GM23248 (cell line): ENCODE data around the gene TRPM2. TPM values are rescaled to one million over a fixed set of nuclear protein-coding genes. Genes with fewer than 3 reads are reported as not detected.

Experiments used
- DNase-seq: peaks from one replicate; pipeline ENCODE4 v3.0.0-alpha.2; 2015
- H2AFZ ChIP-seq: fragments of 200-600 bp; sonication (generic); 2 replicates; pipeline ENCODE4 v1.6.1; 2016; ENCODE audit warnings: antibody characterized with exemption
- H3F3A ChIP-seq: fragments of 200-600 bp; sonication (generic); 2 replicates; pipeline ENCODE4 v1.6.1; 2016; ENCODE audit warnings: mild to moderate bottlenecking, antibody characterized with exemption, mixed run types; ENCODE audit not compliant: insufficient read depth
- H3K27ac ChIP-seq: fragments of 200-600 bp; sonication (generic); 2 replicates; pipeline ENCODE4 v1.5.1; 2016; ENCODE audit warnings: mild to moderate bottlenecking
- H3K27me3 ChIP-seq: fragments of 200-600 bp; sonication (generic); replicated peaks from 2 replicates; pipeline ENCODE4 v1.6.1; 2016; ENCODE audit warnings: mild to moderate bottlenecking; ENCODE audit not compliant: insufficient read depth
- H3K36me3 ChIP-seq: fragments of 200-600 bp; sonication (generic); 2 replicates; pipeline ENCODE4 v1.6.1; 2016; ENCODE audit warnings: low read depth, mild to moderate bottlenecking
- H3K4me1 ChIP-seq: fragments of 200-600 bp; sonication (generic); 2 replicates; pipeline ENCODE4 v1.6.1; 2016; ENCODE audit warnings: mild to moderate bottlenecking; ENCODE audit not compliant: insufficient read depth
- H3K4me2 ChIP-seq: fragments of 200-600 bp; sonication (generic); one replicate; pipeline ENCODE4 v1.6.1; 2016; ENCODE audit warnings: mild to moderate bottlenecking; ENCODE audit not compliant: unreplicated experiment
- H3K4me3 ChIP-seq: fragments of 200-600 bp; sonication (generic); 2 replicates; pipeline ENCODE4 v1.5.1; 2016; ENCODE audit warnings: mild to moderate bottlenecking
- H3K79me2 ChIP-seq: fragments of 200-600 bp; sonication (generic); 2 replicates; pipeline ENCODE4 v1.6.1; 2016; ENCODE audit warnings: mild to moderate bottlenecking; ENCODE audit not compliant: insufficient read depth
- H3K9ac ChIP-seq: fragments of 200-600 bp; sonication (generic); 2 replicates; pipeline ENCODE4 v1.6.1; 2016; ENCODE audit warnings: mild to moderate bottlenecking
- H3K9me2 ChIP-seq: fragments of 200-600 bp; sonication (generic); 2 replicates; pipeline ENCODE4 v1.6.1; 2016; ENCODE audit warnings: mixed run types, mild to moderate bottlenecking, moderate library complexity; ENCODE audit not compliant: insufficient read depth
- H3K9me3 ChIP-seq: fragments of 200-600 bp; sonication (generic); one replicate; pipeline ENCODE4 v1.6.1; 2017; ENCODE audit warnings: low read depth
- H4K20me1 ChIP-seq: fragments of 200-600 bp; sonication (generic); 2 replicates; pipeline ENCODE4 v1.6.0; 2016; ENCODE audit not compliant: insufficient read depth
- EZH2 ChIP-seq: fragments of 200-600 bp; sonication (generic); IDR thresholded peaks from 2 replicates; pipeline ENCODE4 v1.6.1; 2018; ENCODE audit warnings: antibody characterized with exemption, mild to moderate bottlenecking; ENCODE audit not compliant: insufficient read depth, poor library complexity, severe bottlenecking
- EZH2phosphoT487 ChIP-seq: fragments of 200-600 bp; sonication (generic); IDR thresholded peaks from 2 replicates; pipeline ENCODE4 v1.6.1; 2018; ENCODE audit warnings: antibody characterized with exemption, moderate library complexity, mild to moderate bottlenecking, low read depth; ENCODE audit not compliant: insufficient read depth
- WGBS, 2 experiments: methylation state at CpG; one replicate each; pipeline ENCODE4 v1.1.6; 2015 to 2017; ENCODE audit warnings: low lambda C conversion rate in 2 of 2, low coverage in 1 of 2; ENCODE audit errors: missing lambda C conversion rate in 2 of 2; 5-methylcytosine and 5-hydroxymethylcytosine counted together
- in situ Hi-C: fragments of 300-500 bp; cut with MboI; formaldehyde crosslinking; loops from 2 replicates; pipeline ENCODE4 v1.15.0; 2020
- polyA plus RNA-seq: library from polyadenylated mRNA; unstranded; fragments of >200 nt; fragmentation: Nextera tagmentation; extraction: Ambion mirVana; gene quantifications from 2 replicates; pipeline ENCODE4 v1.2.1, GENCODE V29; 2016
- total RNA-seq: library from RNA; depleted of rRNA; stranded (reverse); fragments of >200 nt; shearing (Covaris generic); gene quantifications from 2 replicates; pipeline ENCODE4 v1.2.3, GENCODE V29; 2014

The TRPM2 gene
- total and polyA plus RNA-seq, 2 experiments from 2014 or later, result 0.22 TPM; not detected in 1

DNA sequence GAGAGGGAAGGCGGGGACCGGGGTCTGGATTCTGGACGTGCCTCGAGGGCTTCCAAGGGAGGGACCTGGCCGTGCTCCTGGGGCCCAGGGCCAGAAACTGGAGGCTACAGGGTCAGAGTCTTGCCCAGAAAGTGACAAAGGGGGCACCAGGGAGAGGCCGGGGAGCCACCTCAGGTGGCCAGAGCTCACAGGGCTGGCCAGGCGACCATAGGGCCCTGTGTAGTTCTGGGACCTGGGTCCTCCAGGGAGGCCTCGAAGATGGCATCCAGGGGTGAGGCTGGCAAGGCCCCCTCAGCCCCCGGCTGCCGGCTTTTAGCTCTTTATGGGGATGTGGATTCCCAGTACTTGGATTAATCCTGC is 87.6 kb downstream of the TRPM2 start:
- Histone ChIP-seq H3K79me2 (no peaks in the 10 kb centered on the region), H3K9ac (no peak overlapping the region), H3K27me3 (peaks cover 12% of the 10 kb centered on the region; the same call in 1 of the 2 replicates), H3F3A (no peaks in the 10 kb centered on the region), H3K9me3 (no peaks in the 10 kb centered on the region), H3K27ac (no peak overlapping the region), H3K4me2 (no peak overlapping the region), H3K9me2 (no peaks in the 10 kb centered on the region), H4K20me1 (no peaks in the 10 kb centered on the region), H2AFZ (no peak overlapping the region), H3K36me3 (no peaks in the 10 kb centered on the region), H3K4me1 (no peaks in the 10 kb centered on the region), H3K4me3 (no peak overlapping the region)
- in situ Hi-C loops, result no loop called here
- WGBS, 2 experiments, result 15 to 21% methylated on average over 6 to 10 of the region's 10 CpGs
- no peak for TF ChIP-seq EZH2phosphoT487
- no peak for TF ChIP-seq EZH2
- no peak for DNase-seq

DNA sequence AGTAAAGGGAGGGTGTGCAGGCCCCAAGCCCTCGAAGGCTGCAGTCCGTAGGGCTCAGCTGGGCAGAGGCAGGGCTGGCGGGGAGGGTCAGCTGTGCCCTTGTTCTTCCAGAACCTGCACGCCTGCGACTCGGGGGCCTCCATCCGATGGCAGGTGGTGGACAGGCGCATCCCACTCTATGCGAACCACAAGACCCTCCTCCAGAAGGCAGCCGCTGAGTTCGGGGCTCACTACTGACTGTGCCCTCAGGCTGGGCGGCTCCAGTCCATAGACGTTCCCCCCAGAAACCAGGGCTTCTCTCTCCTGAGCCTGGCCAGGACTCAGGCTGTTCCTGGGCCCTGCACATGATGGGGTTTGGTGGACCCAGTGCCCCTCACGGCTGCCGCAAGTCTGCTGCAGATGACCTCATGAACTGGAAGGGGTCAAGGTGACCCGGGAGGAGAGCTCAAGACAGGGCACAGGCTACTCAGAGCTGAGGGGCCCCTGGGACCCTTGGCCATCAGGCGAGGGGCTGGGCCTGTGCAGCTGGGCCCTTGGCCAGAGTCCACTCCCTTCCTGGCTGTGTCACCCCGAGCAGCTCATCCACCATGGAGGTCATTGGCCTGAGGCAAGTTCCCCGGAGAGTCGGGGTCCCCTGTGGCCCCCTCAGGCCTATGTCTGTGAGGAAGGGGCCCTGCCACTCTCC is 88.3 kb downstream of the TRPM2 start:
- no peak for TF ChIP-seq EZH2phosphoT487
- no peak for TF ChIP-seq EZH2
- H2AFZ ChIP-seq, result no peak overlapping the region
- no peaks in the 10 kb centered on the region for H4K20me1 ChIP-seq
- no peaks in the 10 kb centered on the region for H3K36me3 ChIP-seq
- no peaks in the 10 kb centered on the region for H3K9me3 ChIP-seq
- no peak overlapping the region for H3K4me3 ChIP-seq
- no peaks in the 10 kb centered on the region for H3K9me2 ChIP-seq
- no peak for DNase-seq
- H3K4me2 ChIP-seq, result no peak overlapping the region
- H3F3A ChIP-seq, result no peaks in the 10 kb centered on the region
- H3K79me2 ChIP-seq, result no peaks in the 10 kb centered on the region
- in situ Hi-C loops, result no loop called here
- no peaks in the 10 kb centered on the region for H3K4me1 ChIP-seq
- no peak overlapping the region for H3K9ac ChIP-seq
- peaks cover 12% of the 10 kb centered on the region for H3K27me3 ChIP-seq
- H3K27ac ChIP-seq, result no peak overlapping the region
- WGBS, 2 experiments, result 58 to 60% methylated on average over 17 to 20 of the region's 20 CpGs

DNA sequence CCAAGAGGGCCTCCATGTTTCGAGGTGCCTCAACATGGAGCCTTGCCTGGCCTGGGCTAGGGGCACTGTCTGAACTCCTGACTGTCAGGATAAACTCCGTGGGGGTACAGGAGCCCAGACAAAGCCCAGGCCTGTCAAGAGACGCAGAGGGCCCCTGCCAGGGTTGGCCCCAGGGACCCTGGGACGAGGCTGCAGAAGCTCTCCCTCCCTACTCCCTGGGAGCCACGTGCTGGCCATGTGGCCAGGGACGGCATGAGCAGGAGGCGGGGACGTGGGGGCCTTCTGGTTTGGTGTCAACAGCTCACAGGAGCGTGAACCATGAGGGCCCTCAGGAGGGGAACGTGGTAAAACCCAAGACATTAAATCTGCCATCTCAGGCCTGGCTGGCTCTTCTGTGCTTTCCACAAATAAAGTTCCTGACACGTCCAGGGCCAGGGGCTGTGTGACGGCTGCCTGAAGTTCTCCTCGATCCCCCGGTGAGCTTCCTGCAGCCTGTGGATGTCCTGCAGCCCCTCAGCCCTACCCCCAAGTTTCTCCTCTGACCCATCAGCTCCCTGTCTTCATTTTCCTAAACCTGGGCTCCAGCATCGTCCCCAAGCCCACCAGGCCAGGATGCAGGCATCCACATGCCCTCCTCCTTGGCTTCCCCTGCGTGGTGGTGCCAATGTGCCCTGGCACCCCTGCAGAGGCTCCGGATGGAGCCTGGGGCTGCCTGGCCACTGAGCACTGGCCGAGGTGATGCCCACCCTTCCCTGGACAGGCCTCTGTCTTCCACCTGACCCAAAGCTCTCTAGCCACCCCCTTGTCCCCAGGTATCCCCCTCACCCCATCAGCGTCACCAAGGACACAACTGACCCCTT is 89.1 kb downstream of the TRPM2 start:
- peaks cover 12% of the 10 kb centered on the region for H3K27me3 ChIP-seq
- H2AFZ ChIP-seq, result no peak overlapping the region
- H3K9me2 ChIP-seq, result no peaks in the 10 kb centered on the region
- no peaks in the 10 kb centered on the region for H3K9me3 ChIP-seq
- no peaks in the 10 kb centered on the region for H3K36me3 ChIP-seq
- no peak overlapping the region for H3K27ac ChIP-seq
- no peaks in the 10 kb centered on the region for H3K79me2 ChIP-seq
- 46 to 50% methylated on average over 18 to 19 of the region's 19 CpGs for WGBS, 2 experiments
- H4K20me1 ChIP-seq, result no peaks in the 10 kb centered on the region
- no peaks in the 10 kb centered on the region for H3F3A ChIP-seq
- H3K4me2 ChIP-seq, result no peak overlapping the region
- no peaks in the 10 kb centered on the region for H3K4me1 ChIP-seq
- TF ChIP-seq EZH2, result no peak
- no peak for TF ChIP-seq EZH2phosphoT487
- H3K9ac ChIP-seq, result no peak overlapping the region
- H3K4me3 ChIP-seq, result no peak overlapping the region
- in situ Hi-C loops, result no loop called here
- DNase-seq, result no peak

DNA sequence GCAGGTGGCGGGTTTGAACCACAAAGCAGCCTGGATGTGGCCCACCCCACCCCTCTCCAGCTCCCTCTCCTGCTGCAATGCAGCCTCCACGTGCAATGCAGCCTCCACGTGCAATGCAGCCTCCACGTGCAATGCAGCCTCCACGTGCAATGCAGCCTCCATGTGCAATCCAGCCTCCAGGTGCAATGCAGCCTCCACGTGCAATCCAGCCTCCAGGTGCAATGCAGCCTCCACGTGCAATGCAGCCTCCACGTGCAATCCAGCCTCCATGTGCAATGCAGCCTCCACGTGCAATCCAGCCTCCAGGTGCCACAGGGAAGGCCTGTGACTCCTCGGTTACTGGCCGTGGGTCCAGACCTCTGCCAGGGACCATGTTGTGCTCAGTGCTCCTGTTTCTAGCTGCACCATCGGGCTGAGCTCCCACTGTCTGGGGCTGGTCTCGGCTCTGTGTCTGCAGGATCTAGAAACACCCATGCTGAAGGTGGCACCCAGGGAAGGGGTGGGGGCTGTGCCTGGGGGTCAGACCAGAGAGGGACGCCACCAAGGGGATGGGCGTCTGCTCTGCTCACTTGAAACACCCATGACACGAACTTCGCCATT is 90.0 kb downstream of the TRPM2 start:
- Histone ChIP-seq H3K9ac (no peak overlapping the region), H3K9me3 (no peaks in the 10 kb centered on the region), H4K20me1 (no peaks in the 10 kb centered on the region), H3K27me3 (peaks cover 12% of the 10 kb centered on the region), H3K4me2 (no peak overlapping the region), H3F3A (no peaks in the 10 kb centered on the region), H3K79me2 (no peaks in the 10 kb centered on the region), H3K9me2 (no peaks in the 10 kb centered on the region), H2AFZ (no peak overlapping the region), H3K27ac (no peak overlapping the region), H3K4me3 (no peak overlapping the region), H3K4me1 (no peaks in the 10 kb centered on the region), H3K36me3 (no peaks in the 10 kb centered on the region)
- in situ Hi-C loops, result no loop called here
- TF ChIP-seq EZH2phosphoT487 (no peak), EZH2 (no peak)
- 45 to 46% methylated on average over 13 to 17 of the region's 17 CpGs for WGBS, 2 experiments
- no peak for DNase-seq
